HEK293 (cell line): Measurements from ENCODE around the gene NKAIN4.

ENCODE experiments used
- ATF2 ChIP-seq: fragments of 450-650 bp; formaldehyde crosslinking; IDR thresholded peaks from 2 replicates; pipeline ENCODE4 v1.5.1; 2016; ENCODE audit warnings: missing biosample characterization, missing genetic modification characterization, low read depth
- CTCF ChIP-seq: fragments of 450-650 bp; formaldehyde crosslinking; IDR thresholded peaks from 2 replicates; pipeline ENCODE4 v1.5.1; 2016; ENCODE audit warnings: missing biosample characterization, missing genetic modification characterization
- GLIS2 ChIP-seq: fragments of 450-650 bp; formaldehyde crosslinking; IDR thresholded peaks from 2 replicates; pipeline ENCODE4 v1.5.1; 2016; ENCODE audit warnings: missing biosample characterization, missing genetic modification characterization
- KLF10 ChIP-seq: fragments of 450-650 bp; IDR thresholded peaks from 2 replicates; pipeline ENCODE4 v1.5.1; 2018; ENCODE audit warnings: missing biosample characterization, mild to moderate bottlenecking, missing genetic modification characterization
- MEIS1 ChIP-seq: sonication (generic); formaldehyde crosslinking; IDR thresholded peaks from 2 replicates; pipeline ENCODE4 v1.8.1; 2022; ENCODE audit warnings: missing genetic modification reagents, mild to moderate bottlenecking, borderline replicate concordance
- OVOL3 ChIP-seq: fragments of 450-650 bp; formaldehyde crosslinking; IDR thresholded peaks from 2 replicates; pipeline ENCODE4 v1.5.1; 2016; ENCODE audit warnings: missing biosample characterization, missing genetic modification characterization
- SP2 ChIP-seq: fragments of 450-650 bp; formaldehyde crosslinking; IDR thresholded peaks from 2 replicates; pipeline ENCODE4 v1.5.1; 2016; ENCODE audit warnings: missing biosample characterization, missing genetic modification characterization
- ZFP41 ChIP-seq: fragments of 450-650 bp; formaldehyde crosslinking; IDR thresholded peaks from 2 replicates; pipeline ENCODE4 v1.5.1; 2016; ENCODE audit warnings: missing biosample characterization, missing genetic modification characterization, borderline replicate concordance
- ZNF169 ChIP-seq: fragments of 450-650 bp; formaldehyde crosslinking; IDR thresholded peaks from 2 replicates; pipeline ENCODE4 v1.5.1; 2016; ENCODE audit warnings: missing biosample characterization, missing genetic modification characterization
- ZNF223 ChIP-seq: fragments of 450-650 bp; formaldehyde crosslinking; IDR thresholded peaks from 2 replicates; pipeline ENCODE4 v1.5.1; 2016; ENCODE audit warnings: missing biosample characterization, missing genetic modification characterization
- ZNF23 ChIP-seq: fragments of 450-650 bp; formaldehyde crosslinking; IDR thresholded peaks from 2 replicates; pipeline ENCODE4 v1.5.1; 2016; ENCODE audit warnings: missing biosample characterization, missing genetic modification characterization, borderline replicate concordance
- ZNF24 ChIP-seq: fragments of 450-650 bp; formaldehyde crosslinking; IDR thresholded peaks from 2 replicates; pipeline ENCODE4 v1.5.1; 2016; ENCODE audit warnings: missing biosample characterization, missing genetic modification characterization
- ZNF274 ChIP-seq, 2 experiments: fragments of 200-500 bp in 1 of 2; fragments of 450-650 bp in 1 of 2; sonication (Bioruptor generic) in 1 of 2; formaldehyde crosslinking in 1 of 2; IDR thresholded peaks; 2 replicates each; pipeline versions ENCODE4 v1.5.1 to v1.6.1; 2014 to 2016; ENCODE audit warnings: borderline replicate concordance in 1 of 2, inconsistent platforms in 1 of 2, low read length in 1 of 2, missing biosample characterization in 1 of 2, missing genetic modification characterization in 1 of 2
- ZNF664 ChIP-seq: fragments of 450-650 bp; formaldehyde crosslinking; IDR thresholded peaks from 2 replicates; pipeline ENCODE4 v1.5.1; 2016; ENCODE audit warnings: missing biosample characterization, missing genetic modification characterization

- TF ChIP-seq ZNF24 (tag by site-specific recombination) (no peak), MEIS1 (no peak), ZNF23 (no peak), CTCF (tag by site-specific recombination) (no peak), SP2 (tag by site-specific recombination) (no peak), OVOL3 (tag by site-specific recombination) (no peak), KLF10 (no peak), ZNF664 (tag by site-specific recombination) (no peak), ATF2 (tag by site-specific recombination) (no peak), ZNF274 (IDR thresholded peaks at IDR 0.05; ENCODE audit: low read length) (no peak), ZNF274 (tag by site-specific recombination; IDR thresholded peaks at IDR 0.05; ENCODE audit: borderline replicate concordance) (no peak), ZNF169 (no peak), GLIS2 (tag by site-specific recombination) (no peak), ZNF223 (tag by site-specific recombination) (no peak), ZFP41 (tag by site-specific recombination) (no peak)
Measured at GRCh38 chr20:63261060-63261794, 7.0 kb upstream of the NKAIN4 start.
